Neural progenitor cell (in vitro differentiated cells): ENCODE measurements around the gene MYO10.

ENCODE experiments used
- EZH2phosphoT487 ChIP-seq: fragments of 200-600 bp; sonication (generic); IDR thresholded peaks from 2 replicates; pipeline ENCODE4 v1.6.1; 2017; ENCODE audit warnings: antibody characterized with exemption
- TF ChIP-seq, protein P1 (sequence below): fragments of 200-600 bp; sonication (generic); IDR thresholded peaks from 2 replicates; pipeline ENCODE4 v1.5.1; 2017; ENCODE audit warnings: antibody characterized with exemption, mild to moderate bottlenecking

DNA sequence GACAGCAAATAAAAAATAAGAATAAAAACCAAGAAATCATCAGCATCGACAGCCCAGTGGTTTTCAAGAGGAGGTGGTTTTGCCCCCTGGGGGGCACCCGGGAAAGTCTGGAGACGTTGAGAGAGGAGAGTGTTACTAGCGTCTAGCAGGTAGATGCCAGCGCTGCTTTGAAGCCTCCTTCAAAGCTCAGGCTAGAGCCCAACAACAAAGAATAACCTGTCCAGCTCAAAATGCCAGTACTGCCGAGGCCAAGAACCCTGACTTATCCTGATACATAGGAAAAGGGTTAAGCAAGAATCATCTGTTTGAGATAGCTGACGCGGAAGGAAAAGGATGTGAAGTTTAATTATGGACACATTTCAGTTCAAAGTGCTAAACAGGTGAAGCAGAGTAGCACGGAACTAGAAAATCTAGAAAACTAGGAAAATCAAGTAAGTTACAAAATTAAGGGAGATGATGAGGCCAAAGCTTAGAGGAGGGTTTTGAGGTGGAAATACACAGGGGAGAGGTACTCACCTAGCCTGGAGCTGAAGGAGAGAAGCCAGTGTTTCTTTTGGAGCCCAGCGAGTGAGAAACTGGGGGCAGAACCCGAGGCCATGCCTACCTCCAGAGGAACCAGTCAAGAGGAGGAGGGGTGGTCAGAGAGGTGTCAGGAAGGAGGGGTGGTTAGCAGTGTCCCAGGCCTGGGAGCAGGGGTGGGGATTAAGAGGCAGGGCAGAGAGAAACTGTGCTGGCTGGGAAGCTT lies 198.3 kb downstream of the MYO10 start:
- TF ChIP-seq, protein P1, sequence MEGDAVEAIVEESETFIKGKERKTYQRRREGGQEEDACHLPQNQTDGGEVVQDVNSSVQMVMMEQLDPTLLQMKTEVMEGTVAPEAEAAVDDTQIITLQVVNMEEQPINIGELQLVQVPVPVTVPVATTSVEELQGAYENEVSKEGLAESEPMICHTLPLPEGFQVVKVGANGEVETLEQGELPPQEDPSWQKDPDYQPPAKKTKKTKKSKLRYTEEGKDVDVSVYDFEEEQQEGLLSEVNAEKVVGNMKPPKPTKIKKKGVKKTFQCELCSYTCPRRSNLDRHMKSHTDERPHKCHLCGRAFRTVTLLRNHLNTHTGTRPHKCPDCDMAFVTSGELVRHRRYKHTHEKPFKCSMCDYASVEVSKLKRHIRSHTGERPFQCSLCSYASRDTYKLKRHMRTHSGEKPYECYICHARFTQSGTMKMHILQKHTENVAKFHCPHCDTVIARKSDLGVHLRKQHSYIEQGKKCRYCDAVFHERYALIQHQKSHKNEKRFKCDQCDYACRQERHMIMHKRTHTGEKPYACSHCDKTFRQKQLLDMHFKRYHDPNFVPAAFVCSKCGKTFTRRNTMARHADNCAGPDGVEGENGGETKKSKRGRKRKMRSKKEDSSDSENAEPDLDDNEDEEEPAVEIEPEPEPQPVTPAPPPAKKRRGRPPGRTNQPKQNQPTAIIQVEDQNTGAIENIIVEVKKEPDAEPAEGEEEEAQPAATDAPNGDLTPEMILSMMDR = no peak
- no peak for TF ChIP-seq EZH2phosphoT487
